Measurements from ENCODE around the gene SLC19A1.

Gene SLC19A1

GRCh38 chr21:45542242-45542666 is at the start of gene SLC19A1:
Gene SLC19A1, minus strand, starts transcription at chr21:45542440. Its CDS starts 4,481 bp downstream, at chr21:45537959.
- peak; percentile 63 for DNase-seq

DNA sequence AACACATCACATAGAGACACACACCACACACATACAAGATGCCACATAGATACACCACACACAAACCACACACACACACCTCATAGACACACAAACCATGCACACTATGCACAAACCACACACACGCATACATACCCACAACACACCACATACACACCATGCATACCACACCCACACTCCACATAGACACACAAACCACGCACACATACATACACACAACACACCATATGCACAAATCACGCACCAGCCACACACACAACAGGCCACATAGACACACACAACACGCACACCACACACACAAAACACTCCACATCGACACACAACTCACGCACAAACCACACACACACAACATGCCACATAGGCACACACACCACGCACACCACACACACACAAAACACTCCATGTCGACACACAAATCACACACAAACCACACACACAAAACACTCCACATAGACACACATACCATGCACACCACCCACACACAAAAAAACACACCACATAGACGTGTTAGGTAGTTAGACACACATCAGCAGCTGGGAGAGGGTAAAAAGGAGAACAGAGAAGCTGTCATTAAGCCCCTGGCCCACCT is 49.5 kb upstream of the SLC19A1 start:
- DNase-seq: no peak

DNA sequence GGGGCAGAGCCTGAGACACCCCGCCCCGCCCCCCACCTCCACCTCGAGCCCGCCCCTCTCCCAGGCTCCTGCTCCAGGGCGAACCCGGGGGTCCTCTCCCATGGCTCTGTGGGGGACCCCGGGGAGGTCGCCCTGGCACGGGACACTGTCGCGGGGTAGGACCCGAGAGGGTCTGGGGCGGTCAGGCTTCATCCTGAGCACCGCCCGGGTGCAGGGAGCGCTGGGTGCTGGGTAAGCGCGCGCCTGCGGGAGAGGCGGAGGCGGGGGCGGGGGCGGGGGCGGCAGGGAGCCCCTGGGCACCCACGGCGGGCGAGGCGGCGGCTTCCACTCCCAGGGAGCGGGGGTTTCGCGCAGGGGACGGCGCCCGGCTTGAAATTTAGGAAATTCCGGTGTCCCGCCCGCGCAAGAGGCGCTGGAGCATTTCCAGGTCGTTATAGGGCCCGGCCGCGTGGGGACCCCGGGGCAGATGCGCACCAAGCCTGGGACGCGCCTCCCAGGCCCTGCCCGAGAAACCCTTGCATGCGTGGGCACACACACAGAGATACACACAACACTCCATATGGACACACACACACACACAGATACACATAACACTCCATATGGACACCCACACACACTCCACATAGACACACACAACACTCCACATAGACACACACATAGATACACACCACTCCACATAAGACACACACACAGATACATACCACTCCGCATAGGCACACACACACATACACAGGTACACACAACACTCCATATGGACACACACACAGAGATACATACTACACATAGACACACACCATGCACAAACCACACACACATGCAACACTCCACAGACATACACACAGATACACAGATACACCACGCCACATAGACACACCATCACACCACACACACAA is 48.7 kb upstream of the SLC19A1 start:
- DNase-seq: no peak

DNA sequence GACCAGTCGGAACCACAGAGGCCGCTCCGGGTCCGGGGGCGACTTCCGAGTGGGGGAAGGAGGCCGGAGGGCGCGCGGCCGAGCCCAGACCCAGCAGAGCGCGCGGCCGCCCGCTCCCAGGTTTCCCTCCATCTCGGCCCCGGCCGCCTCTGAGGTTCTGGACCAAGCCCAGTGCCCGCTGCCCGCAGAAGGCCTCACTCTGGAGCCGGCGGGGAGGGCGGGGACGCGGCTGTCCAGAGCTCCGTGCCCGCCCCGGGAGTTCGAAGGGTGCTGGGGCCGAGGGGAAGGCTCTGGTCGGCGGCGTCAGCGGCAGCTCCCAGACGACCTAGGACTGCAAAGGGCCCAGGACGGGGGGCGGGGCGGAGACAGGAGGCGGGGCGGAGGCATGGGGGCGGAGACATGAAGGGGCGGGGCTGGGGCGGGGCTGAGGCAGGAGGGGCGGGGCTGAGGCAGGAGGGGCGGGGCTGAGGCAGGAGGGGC is 48.0 kb upstream of the SLC19A1 start:
- peak; percentile 63 for DNase-seq

GRCh38 chr21:45589686-45590245 is 47.5 kb upstream of the SLC19A1 start:
- no peak for DNase-seq

DNA sequence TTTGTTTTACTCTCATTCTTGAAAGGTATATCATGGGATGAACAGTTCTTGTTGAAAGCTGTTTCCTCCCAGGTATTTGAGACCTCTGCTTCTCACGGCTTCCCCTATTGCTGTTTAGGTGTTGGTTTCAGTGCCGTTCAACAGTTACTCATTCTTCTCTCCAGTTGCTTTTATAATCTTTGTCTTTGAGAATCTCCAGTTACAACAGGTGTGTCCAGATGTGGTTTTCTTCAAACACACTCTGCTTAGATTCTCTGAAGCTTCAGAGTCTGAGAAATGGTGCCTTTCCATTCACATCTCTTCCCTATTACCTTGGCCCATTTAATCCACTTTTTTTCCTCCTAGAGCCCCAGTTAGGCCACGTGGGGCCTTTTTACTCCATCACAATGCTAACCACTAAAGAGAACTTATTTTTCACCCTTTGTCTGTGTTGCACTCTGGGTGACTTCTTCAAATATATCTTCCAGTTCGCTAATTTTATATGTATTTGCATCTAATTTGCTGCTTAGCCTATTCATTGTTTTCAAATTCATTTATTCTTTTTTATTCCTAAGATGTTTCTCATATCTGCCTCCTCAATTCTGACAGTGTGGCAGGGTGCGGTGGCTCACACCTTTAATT is 46.7 kb upstream of the SLC19A1 start:
- DNase-seq: no peak

- DNase-seq: no peak
Observed at GRCh38 chr21:45588086-45588825, 46.0 kb upstream of the SLC19A1 start.

DNA sequence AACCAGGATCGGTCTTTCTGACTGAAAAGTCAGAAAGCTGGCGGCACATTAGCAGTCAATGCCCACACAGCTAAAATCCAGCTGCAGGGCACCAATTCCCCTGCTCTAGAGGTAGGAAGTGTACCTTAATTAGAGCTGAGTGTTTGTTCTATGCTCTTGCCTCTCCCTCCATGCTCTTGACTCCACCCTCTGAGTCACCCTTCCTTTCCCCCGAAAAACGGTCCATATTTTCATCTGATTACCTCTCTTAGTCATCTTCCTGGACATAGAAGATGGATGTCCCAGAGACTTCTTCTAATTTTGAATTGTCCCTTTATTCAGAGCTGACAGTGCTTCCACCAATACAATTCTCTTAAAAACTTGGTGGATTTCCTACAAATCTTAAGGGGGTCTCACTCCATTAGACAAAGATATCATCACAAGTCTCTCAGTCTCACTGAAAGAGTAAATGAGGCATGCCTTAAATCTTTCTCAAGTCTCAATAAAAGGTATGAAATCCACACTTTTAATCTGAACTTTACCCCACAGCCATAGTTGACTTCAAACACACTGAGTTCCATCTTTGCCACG is 44.1 kb upstream of the SLC19A1 start:
- no peak for DNase-seq

DNA sequence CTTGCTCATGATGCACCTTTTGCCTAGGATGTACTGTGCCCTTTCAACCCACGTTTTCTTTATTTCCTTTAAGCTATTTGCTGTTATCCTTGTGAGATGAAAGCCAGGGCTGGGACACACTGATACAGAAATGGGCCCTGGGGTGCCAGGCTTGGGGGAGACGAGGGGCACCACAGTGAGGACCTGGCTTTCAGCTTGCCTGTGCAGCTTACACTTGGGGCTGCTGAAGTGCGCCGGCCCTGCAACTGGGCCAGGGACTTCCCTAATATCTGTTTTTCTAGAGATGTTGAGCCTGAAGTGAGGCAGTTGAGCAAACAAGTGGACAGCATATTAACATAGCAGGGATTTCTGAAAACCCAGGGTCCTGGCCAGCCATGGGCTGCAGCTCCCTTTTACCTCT is 42.5 kb upstream of the SLC19A1 start:
- DNase-seq: no peak

- no peak for DNase-seq
Observed at GRCh38 chr21:45583831-45584509, 41.7 kb upstream of the SLC19A1 start.

DNA sequence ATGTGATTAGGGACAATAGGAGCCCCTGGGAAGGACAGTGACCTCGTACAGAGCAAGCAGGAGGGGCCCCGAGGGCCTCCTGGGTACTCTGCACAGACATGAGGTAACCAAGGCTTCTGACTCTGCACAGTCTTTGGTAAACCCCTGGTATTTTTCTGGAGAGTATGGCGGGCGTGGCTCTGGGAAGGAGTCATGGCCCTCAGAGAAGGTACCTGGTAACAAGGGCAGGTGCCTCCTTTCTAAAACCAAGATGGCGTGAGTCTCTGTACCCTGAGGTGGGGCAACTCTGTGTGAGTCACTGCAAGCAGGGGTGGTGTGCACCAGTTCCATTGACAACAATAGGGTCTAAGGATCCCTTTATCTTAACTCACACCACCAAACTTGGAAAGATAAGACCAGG is 39.9 kb upstream of the SLC19A1 start:
- DNase-seq: no peak

DNA sequence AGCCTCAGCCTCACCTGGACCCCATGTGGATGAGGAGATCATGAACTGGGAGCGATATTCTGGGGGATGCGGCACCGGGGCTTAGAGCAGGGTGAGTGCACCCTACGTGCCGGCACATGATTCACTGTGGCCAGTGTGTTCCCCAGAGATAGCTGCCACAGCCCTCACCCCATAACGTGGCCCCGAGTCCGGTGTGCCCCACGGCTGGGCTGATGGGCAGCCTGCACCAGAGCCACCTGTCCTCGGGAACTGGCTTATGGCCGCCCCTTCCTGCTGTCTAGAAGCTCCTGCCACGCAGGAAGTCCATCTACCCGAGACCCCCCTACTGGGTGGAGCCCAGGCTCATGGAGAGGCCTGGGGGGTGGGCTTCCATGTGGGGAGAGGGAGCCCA is 39.1 kb upstream of the SLC19A1 start:
- DNase-seq: no peak

DNA sequence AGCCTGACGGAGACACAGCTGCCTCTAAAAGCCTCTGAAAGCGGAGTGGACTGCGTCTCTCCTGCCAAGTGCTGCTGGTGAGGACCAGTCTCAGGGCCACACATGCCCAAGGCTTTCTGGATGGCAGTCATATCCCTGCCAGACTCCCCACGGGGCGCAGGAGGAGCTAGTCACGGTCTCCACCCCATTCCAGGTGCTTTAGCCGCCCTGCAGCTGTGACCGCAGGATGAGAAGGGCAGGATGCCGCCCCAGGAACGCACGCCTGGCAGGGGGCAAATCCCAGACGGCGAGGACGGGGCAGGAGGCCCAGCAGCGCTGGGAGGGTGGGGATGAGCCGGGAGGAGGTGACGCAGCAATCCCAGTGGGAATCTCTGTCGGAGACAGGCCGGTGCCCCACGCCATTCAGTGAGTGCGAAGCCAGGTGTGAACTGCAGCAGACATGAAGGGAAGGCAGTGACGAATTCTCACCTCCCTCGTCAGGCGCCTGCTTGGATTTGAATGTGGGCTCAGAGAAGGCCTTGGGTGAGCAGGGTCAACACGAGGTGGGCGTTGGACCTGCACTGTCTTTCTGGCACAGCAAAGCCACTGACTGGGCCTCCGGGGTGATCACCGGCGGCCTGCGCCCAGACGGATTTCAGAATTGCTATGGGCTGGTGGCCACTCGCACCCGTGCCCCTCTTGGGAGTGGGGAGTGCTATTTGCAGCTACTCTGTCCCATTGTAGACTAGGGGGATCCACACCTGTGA is 38.5 kb upstream of the SLC19A1 start:
- DNase-seq: no peak

DNA sequence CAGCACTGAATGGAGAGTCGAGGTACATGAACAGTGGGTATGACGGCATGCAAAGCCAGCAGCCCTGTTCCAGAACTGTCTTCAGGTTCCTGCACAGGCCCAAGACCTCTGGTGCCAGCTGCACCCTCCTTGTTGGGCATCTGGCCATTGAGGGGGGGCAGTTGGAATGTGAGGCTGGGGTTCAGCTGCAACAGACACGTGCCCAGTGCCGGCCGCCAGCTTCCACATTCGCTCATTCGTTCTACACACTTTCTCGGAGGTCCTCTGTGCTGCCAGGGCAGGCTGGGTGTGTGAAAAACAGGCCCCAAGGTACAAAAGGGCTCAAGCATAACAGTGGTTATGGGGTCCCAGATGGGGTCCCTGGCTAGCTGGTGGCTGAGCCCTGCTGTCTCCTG is 37.9 kb upstream of the SLC19A1 start:
- no peak for DNase-seq

GRCh38 chr21:45579383-45580180 is 37.3 kb upstream of the SLC19A1 start:
- DNase-seq: no peak

DNA sequence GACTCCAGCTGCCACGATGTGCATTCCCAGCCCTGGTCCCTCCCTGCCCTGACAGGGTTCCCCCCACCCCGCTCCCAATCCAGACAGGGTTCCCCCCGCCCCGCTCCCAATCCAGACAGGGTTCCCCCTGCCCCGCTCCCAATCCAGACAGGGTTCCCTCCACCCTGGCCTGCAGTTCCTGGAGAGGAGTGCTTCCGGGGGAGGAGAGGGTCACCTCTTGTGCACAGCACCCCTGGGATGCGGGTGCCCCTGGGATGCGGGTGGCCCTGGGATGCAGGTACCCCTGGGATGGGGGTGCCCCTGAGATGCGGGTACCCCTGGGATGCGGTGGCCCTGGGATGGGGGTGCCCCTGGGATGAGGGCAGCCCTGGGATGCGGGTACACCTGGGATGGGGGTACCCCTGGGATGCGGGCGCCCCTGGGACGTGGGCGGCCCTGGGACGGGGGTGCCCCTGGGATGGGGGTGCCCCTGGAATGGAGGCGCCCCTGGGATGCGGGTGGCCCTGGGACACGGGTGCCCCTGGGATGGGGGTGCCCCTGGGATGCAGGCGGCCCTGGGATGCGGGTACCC is 36.7 kb upstream of the SLC19A1 start:
- DNase-seq: no peak

- no peak for DNase-seq
Observed at GRCh38 chr21:45578176-45578801, 36.0 kb upstream of the SLC19A1 start.

GRCh38 chr21:45577801-45578175 is 35.5 kb upstream of the SLC19A1 start:
- no peak for DNase-seq
